Mucosa of stomach (tissue), 1 donor: Measurements from ENCODE around the gene NLGN1.
"Not testable (repeated sequence)": the region's sequence is repeated elsewhere in the genome, so short reads cannot be mapped to it uniquely, and the experiment has no call there.

Source experiments
- H3K27me3 ChIP-seq: one replicate; pipeline ENCODE4 v1.7.0; 2013; ENCODE audit warnings: mild to moderate bottlenecking, low read length; ENCODE audit not compliant: control insufficient read depth, insufficient read depth
- H3K36me3 ChIP-seq: one replicate; pipeline ENCODE4 v1.7.0; 2013; ENCODE audit warnings: low read length; ENCODE audit not compliant: control insufficient read depth, insufficient read depth
- H3K4me1 ChIP-seq: one replicate; pipeline ENCODE4 v1.7.0; 2013; ENCODE audit warnings: mild to moderate bottlenecking, low read length; ENCODE audit not compliant: control insufficient read depth, insufficient read depth
- H3K4me3 ChIP-seq: one replicate; pipeline ENCODE4 v1.7.0; 2013; ENCODE audit warnings: low read length
- H3K9ac ChIP-seq: one replicate; pipeline ENCODE4 v1.7.0; 2013; ENCODE audit warnings: mild to moderate bottlenecking, low read length, moderate library complexity
- H3K9me3 ChIP-seq: one replicate; pipeline ENCODE4 v1.7.0; 2013; ENCODE audit warnings: mild to moderate bottlenecking, low read length, moderate library complexity; ENCODE audit not compliant: control insufficient read depth
- donor health status: Pancreatic carcinoma.

Gene NLGN1

DNA sequence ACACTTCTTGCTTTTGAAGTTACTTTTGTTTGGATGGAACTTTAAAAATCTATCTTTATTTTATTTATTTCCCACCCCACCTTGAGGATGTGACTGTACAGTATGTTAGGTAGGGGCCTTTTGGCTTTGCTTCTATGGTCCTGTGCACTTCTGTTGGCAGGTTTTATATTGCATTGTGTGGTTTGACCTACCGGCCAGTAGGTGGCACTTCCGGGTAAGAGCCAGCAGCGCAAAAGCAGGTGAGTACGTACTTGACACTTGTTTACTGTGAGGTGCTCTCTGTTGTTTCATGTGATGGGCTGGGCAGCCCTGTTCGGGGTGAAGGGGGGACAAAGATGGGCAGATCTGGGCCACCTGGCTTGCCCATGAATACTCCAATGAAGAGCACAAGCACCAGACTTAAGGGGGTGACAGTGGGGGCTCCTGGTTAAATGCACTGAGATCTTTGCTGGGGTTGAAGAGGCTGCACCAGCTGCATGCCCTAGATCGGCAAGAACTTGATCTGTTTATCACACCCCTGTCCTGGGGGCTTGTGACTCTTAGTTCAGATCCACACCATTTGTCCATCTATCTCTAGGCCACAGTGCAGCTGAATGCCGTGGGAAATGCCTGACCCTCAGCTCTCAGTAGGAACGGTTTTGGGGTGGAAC, 131.6 kb downstream of the NLGN1 start:
- Histone ChIP-seq H3K4me1 (no peaks in the 10 kb centered on the region), H3K36me3 (no peaks in the 10 kb centered on the region), H3K27me3 (no peaks in the 10 kb centered on the region), H3K9me3 (no peaks in the 10 kb centered on the region), H3K9ac (no peak overlapping the region), H3K4me3 (no peak overlapping the region)

- Histone ChIP-seq H3K4me3 (no peak overlapping the region), H3K9ac (no peak overlapping the region), H3K36me3 (no peaks in the 10 kb centered on the region), H3K27me3 (no peaks in the 10 kb centered on the region), H3K9me3 (no peaks in the 10 kb centered on the region), H3K4me1 (no peaks in the 10 kb centered on the region)
Measured at GRCh38 chr3:173531602-173532001, 134.1 kb downstream of the NLGN1 start.

DNA sequence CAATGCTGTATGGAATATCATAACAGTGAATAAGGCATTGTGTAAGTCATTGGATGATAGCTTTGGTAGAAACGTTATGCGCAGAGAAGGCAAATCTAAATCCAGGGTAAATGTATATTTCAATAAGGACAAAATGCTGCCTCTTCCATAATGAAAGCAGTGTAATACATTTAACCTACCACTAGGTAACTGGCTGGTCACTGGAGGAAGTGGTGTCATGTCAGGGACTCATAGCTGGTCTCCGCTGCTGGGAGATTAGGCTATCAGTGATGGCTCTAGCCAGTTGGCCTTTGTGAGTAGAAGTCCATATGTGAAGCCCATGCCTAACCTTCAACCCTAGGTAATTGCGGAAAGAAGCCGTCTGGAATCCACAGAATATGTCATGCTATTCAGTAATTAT, 140.9 kb downstream of the NLGN1 start:
- H3K9ac ChIP-seq: no peak overlapping the region
- no peaks in the 10 kb centered on the region for H3K27me3 ChIP-seq
- no peak overlapping the region for H3K4me3 ChIP-seq
- H3K36me3 ChIP-seq: no peaks in the 10 kb centered on the region
- H3K9me3 ChIP-seq: no peaks in the 10 kb centered on the region
- no peaks in the 10 kb centered on the region for H3K4me1 ChIP-seq

DNA sequence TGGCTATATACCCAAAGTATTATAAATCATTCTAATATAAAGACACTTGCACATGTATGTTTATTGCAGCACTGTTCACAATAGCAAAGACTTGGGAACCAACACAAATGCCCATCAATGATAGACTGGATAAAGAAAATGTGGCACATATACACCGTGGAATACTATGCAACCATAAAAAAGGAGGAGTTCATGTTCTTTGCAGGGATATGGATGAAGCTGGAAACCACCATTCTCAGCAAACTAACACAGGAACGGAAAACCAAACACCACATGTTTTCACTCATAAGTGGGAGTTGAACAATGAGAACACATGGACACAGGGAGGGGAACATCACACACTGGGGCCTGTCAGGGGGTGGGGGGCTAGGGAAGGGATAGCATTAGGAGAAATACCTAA, 148.0 kb downstream of the NLGN1 start:
- not testable (repeated sequence) for H3K36me3 ChIP-seq, H3K9me3 ChIP-seq, H3K27me3 ChIP-seq, H3K4me3 ChIP-seq, H3K4me1 ChIP-seq, H3K9ac ChIP-seq

DNA sequence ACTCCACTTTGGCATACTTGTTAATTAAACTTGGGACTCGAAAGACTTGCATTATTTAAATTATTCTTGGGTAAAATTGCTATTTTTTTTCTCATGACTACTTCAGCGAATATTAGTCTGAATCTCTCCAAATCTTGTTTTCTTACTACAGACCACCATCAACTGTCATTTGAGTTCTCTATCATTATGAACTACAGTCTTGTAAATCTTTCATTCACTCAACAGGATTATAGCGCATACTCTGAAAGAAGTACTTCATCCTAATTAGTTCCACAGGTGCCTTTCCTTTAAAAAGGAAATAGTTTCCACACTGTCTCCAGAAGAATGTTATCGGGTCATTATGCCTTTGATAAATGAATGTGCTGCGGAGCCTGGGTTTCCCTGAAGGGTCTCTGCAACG, 149.5 kb downstream of the NLGN1 start:
- no peaks in the 10 kb centered on the region for H3K9me3 ChIP-seq
- H3K36me3 ChIP-seq: no peaks in the 10 kb centered on the region
- no peak overlapping the region for H3K4me3 ChIP-seq
- no peak overlapping the region for H3K9ac ChIP-seq
- no peaks in the 10 kb centered on the region for H3K27me3 ChIP-seq
- H3K4me1 ChIP-seq: no peaks in the 10 kb centered on the region

DNA sequence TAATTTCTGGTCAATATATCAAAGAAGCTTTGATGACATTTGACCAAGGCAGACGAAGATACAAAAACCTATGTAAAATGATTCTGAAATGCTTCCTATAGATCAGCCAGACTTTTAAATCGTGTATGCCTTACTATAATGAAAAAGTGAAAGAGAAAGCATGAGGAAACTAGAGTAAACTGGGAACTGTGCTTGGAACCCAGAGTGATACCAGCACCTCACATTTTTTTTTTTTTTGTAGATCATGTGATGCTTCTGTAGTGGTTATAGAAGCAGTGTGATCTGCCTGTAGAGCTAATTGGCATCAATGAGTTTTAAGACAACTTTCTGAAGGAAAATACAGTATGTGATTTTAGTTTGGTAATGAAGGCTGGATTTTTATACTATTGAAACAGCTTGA, 150.7 kb downstream of the NLGN1 start:
- H3K4me3 ChIP-seq: no peak overlapping the region

GRCh38 chr3:173552526-173552925, 155.0 kb downstream of the NLGN1 start:
- Histone ChIP-seq H3K4me3 (no peak overlapping the region), H3K27me3 (no peaks in the 10 kb centered on the region), H3K4me1 (no peaks in the 10 kb centered on the region), H3K9ac (no peak overlapping the region), H3K36me3 (no peaks in the 10 kb centered on the region), H3K9me3 (no peaks in the 10 kb centered on the region)

More for the DNA sequence above, 150.7 kb downstream of the NLGN1 start:
- no peaks in the 10 kb centered on the region for H3K27me3 ChIP-seq
- no peaks in the 10 kb centered on the region for H3K36me3 ChIP-seq
- H3K9me3 ChIP-seq: no peaks in the 10 kb centered on the region
- no peak overlapping the region for H3K9ac ChIP-seq
- H3K4me1 ChIP-seq: no peaks in the 10 kb centered on the region

GRCh38 chr3:173553635-173554280, 156.2 kb downstream of the NLGN1 start:
- Histone ChIP-seq H3K9ac (no peak overlapping the region), H3K4me1 (no peaks in the 10 kb centered on the region), H3K4me3 (no peak overlapping the region), H3K27me3 (no peaks in the 10 kb centered on the region), H3K36me3 (no peaks in the 10 kb centered on the region), H3K9me3 (no peaks in the 10 kb centered on the region)

- Histone ChIP-seq H3K36me3 (no peaks in the 10 kb centered on the region), H3K9me3 (no peaks in the 10 kb centered on the region)
Measured at GRCh38 chr3:173556546-173556945, 159.0 kb downstream of the NLGN1 start.

DNA sequence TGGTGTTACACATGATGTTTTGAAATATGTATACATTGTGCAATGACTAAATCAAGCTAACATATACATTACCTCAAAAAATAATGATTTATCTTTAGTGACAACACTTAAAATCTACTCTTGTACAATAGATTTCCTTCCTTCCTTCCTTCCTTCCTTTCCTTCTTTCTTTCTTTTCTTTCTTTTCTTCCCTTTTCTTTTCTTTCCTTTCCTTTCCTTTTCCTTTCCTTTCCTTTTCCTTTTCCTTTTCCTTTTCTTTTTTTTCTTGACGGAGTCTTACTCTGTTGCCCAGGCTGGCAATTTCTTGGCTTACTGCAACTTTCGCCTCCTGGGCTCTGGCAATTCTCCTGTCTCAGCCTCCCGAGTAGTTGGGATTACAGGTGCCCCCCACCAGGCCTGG, 170.5 kb downstream of the NLGN1 start:
- Histone ChIP-seq H3K9me3 (no peaks in the 10 kb centered on the region), H3K9ac (no peak overlapping the region), H3K36me3 (no peaks in the 10 kb centered on the region), H3K4me1 (no peaks in the 10 kb centered on the region), H3K27me3 (no peaks in the 10 kb centered on the region), H3K4me3 (no peak overlapping the region)

More at GRCh38 chr3:173556546-173556945, 159.0 kb downstream of the NLGN1 start:
- Histone ChIP-seq H3K27me3 (no peaks in the 10 kb centered on the region), H3K4me1 (no peaks in the 10 kb centered on the region), H3K9ac (no peak overlapping the region), H3K4me3 (no peak overlapping the region)

- no peaks in the 10 kb centered on the region for H3K9me3 ChIP-seq
- H3K9ac ChIP-seq: no peak overlapping the region
- H3K4me1 ChIP-seq: no peaks in the 10 kb centered on the region
- no peak overlapping the region for H3K4me3 ChIP-seq
- no peaks in the 10 kb centered on the region for H3K36me3 ChIP-seq
- H3K27me3 ChIP-seq: no peaks in the 10 kb centered on the region
Measured at GRCh38 chr3:173568623-173569022, 171.1 kb downstream of the NLGN1 start.

DNA sequence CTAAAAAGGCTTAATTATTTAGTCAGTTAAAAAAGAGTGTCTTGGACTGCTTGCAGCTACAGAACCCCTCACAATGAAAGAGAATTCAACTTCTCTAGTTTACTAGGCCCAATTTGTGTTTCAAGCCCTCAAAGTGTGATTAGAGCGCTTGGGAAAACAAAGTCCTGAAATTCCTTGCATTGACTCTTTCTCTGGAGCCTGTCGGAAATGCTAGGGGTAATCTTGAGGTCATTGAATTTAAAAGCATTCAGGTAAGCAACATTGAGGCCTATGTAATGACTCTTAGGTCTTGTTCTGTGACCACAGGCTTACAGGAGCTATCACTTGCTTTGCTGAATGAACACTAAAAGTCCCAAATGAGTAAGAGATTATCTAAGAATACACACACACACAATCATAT, 186.0 kb downstream of the NLGN1 start:
- Histone ChIP-seq H3K4me3 (no peak overlapping the region), H3K4me1 (no peaks in the 10 kb centered on the region), H3K9me3 (no peaks in the 10 kb centered on the region), H3K27me3 (peaks cover 8% of the 10 kb centered on the region), H3K36me3 (no peaks in the 10 kb centered on the region), H3K9ac (no peak overlapping the region)
